Medulla oblongata (tissue), 1 donor: ENCODE data around the gene SLC37A2.
A peak's percentile ranks its signal among the peaks of the same experiment; 100 is the strongest.
"Not testable (repeated sequence)": the region's sequence is repeated elsewhere in the genome, so short reads cannot be mapped to it uniquely, and the experiment has no call there.

Experiments
- DNase-seq: peaks from one replicate; pipeline ENCODE4 v3.0.0-alpha.2; 2015; ENCODE audit errors: extremely low spot score

The SLC37A2 gene

GRCh38 chr11:125062931-125063428 is at the start of gene SLC37A2:
Gene SLC37A2 (plus strand): TSS chr11:125063305. CDS start chr11:125063368, 63 bp downstream.
- peak; percentile 73 for DNase-seq

GRCh38 chr11:125016413-125016812 is 46.7 kb upstream of the SLC37A2 start:
- no peak for DNase-seq

GRCh38 chr11:125020342-125020741 is 42.8 kb upstream of the SLC37A2 start:
- no peak for DNase-seq

- no peak for DNase-seq
These were observed 40.6 kb upstream of the SLC37A2 start for GRCh38 chr11:125022551-125022950.

- DNase-seq: no peak
These were observed 37.1 kb upstream of the SLC37A2 start for GRCh38 chr11:125025968-125026367.

- DNase-seq: not testable (repeated sequence)
These were observed 33.7 kb upstream of the SLC37A2 start for GRCh38 chr11:125029431-125029830.

GRCh38 chr11:125036933-125037332 is 26.2 kb upstream of the SLC37A2 start:
- DNase-seq: no peak

GRCh38 chr11:125049164-125049792 is 13.8 kb upstream of the SLC37A2 start:
- no peak for DNase-seq

- DNase-seq: no peak
These were observed 11.1 kb upstream of the SLC37A2 start for GRCh38 chr11:125052047-125052446.

- no peak for DNase-seq
These were observed 9.9 kb upstream of the SLC37A2 start for GRCh38 chr11:125053167-125053566.

GRCh38 chr11:125055107-125055715 is 7.9 kb upstream of the SLC37A2 start:
- DNase-seq: no peak

GRCh38 chr11:125056111-125056510 is 7.0 kb upstream of the SLC37A2 start:
- not testable (repeated sequence) for DNase-seq

GRCh38 chr11:125056931-125057692 is 6.0 kb upstream of the SLC37A2 start:
- DNase-seq: no peak

GRCh38 chr11:125057693-125058016 is 5.5 kb upstream of the SLC37A2 start:
- DNase-seq: no peak

GRCh38 chr11:125061281-125061680 is 1.8 kb upstream of the SLC37A2 start:
- DNase-seq: no peak

- DNase-seq: no peak
These were observed 731 bp upstream of the SLC37A2 start for GRCh38 chr11:125062218-125062930.

GRCh38 chr11:125063429-125064043 is 431 bp downstream of the SLC37A2 start:
- DNase-seq: no peak

- no peak for DNase-seq
These were observed 965 bp downstream of the SLC37A2 start for GRCh38 chr11:125064070-125064469.

- no peak for DNase-seq
These were observed 5.3 kb downstream of the SLC37A2 start for GRCh38 chr11:125068368-125068767.

GRCh38 chr11:125069008-125069407 is 5.9 kb downstream of the SLC37A2 start:
- DNase-seq: no peak

- no peak for DNase-seq
These were observed 6.7 kb downstream of the SLC37A2 start for GRCh38 chr11:125069796-125070195.
